H1 (cell line): ENCODE measurements around the gene KHDC4. TPM values are rescaled to one million over a fixed set of nuclear protein-coding genes. Genes with fewer than 3 reads are reported as not detected.
A peak's percentile ranks its signal among the peaks of the same experiment; 100 is the strongest.

ENCODE experiments used
- CTCF ChIA-PET: fragments of 300-600 bp; sonication (Branson Sonifier 250); formaldehyde crosslinking; loops from one replicate; lab custom pipeline; 2021; ENCODE audit not compliant: partially characterized antibody; lab: Charles Lee
- POLR2A ChIA-PET: fragments of 300-600 bp; sonication (Branson Sonifier 250); formaldehyde crosslinking; loops from one replicate; lab custom pipeline; 2021; ENCODE audit warnings: inconsistent platforms; ENCODE audit not compliant: partially characterized antibody; lab: Charles Lee
- DNase-seq, 2 experiments: peaks; one replicate each; pipeline versions ENCODE4 v3.0.0 to v3.0.0-alpha.2; 2010 to 2022; ENCODE audit warnings: low spot score in 2 of 2, low read depth in 1 of 2, mixed read lengths in 1 of 2
- FAIRE-seq: peaks from 2 replicates; lab custom pipeline; 2011; peaks lifted over from hg19 to GRCh38; lab: Jason Lieb, UNC
- H2AFZ ChIP-seq: 2 replicates; pipeline ENCODE4 v1.8.1; 2012; ENCODE audit warnings: low read length, inconsistent platforms
- H2AK5ac ChIP-seq: 2 replicates; pipeline ENCODE4 v1.6.1; 2013; ENCODE audit warnings: low read depth, low read length
- H2BK120ac ChIP-seq: replicated peaks from 2 replicates; pipeline ENCODE3; 2013; ENCODE audit warnings: low read depth, low read length, inconsistent platforms
- H2BK12ac ChIP-seq: 2 replicates; pipeline ENCODE4 v1.6.1; 2013; ENCODE audit warnings: low read depth, low read length
- H2BK15ac ChIP-seq: 2 replicates; pipeline ENCODE4 v1.6.1; 2013; ENCODE audit warnings: low read length
- H2BK20ac ChIP-seq: 2 replicates; pipeline ENCODE4 v1.6.1; 2013; ENCODE audit warnings: low read length
- H2BK5ac ChIP-seq: 2 replicates; pipeline ENCODE4 v1.6.1; 2013; ENCODE audit warnings: low read depth, low read length
- H3K14ac ChIP-seq: 2 replicates; pipeline ENCODE4 v1.6.1; 2013; ENCODE audit warnings: inconsistent platforms; ENCODE audit not compliant: insufficient read length
- H3K18ac ChIP-seq: 2 replicates; pipeline ENCODE4 v1.6.1; 2013; ENCODE audit warnings: low read length; ENCODE audit errors: extremely low read depth
- H3K23ac ChIP-seq: 2 replicates; pipeline ENCODE4 v1.6.1; 2013; ENCODE audit warnings: inconsistent platforms; ENCODE audit not compliant: insufficient read length
- H3K23me2 ChIP-seq: 2 replicates; pipeline ENCODE4 v1.6.1; 2013; ENCODE audit warnings: low read depth, low read length
- H3K27ac ChIP-seq: 2 replicates; pipeline ENCODE4 v1.6.1; 2011; ENCODE audit warnings: low read depth, low read length, inconsistent platforms
- H3K27me3 ChIP-seq, 4 experiments: replicated peaks in 1 of 4; 1 replicate in 1 of 4; 2 replicates in 3 of 4; pipeline versions ENCODE4 v1.6.1 to v1.8.1; 2011 to 2013; ENCODE audit warnings: low read length in 3 of 4, mild to moderate bottlenecking in 3 of 4, inconsistent platforms in 2 of 4, mixed read lengths in 2 of 4, moderate library complexity in 1 of 4; ENCODE audit not compliant: control insufficient read depth in 3 of 4, insufficient read depth in 3 of 4; ENCODE audit errors: extremely low read depth in 1 of 4
- H3K36me3 ChIP-seq, 4 experiments: 2 replicates each; pipeline versions ENCODE4 v1.6.1 to v1.8.1; 2011 to 2013; ENCODE audit warnings: mild to moderate bottlenecking in 4 of 4, low read length in 3 of 4, moderate library complexity in 2 of 4, control low read depth in 1 of 4, inconsistent platforms in 1 of 4; ENCODE audit not compliant: insufficient read depth in 4 of 4, control insufficient read depth in 2 of 4
- H3K4ac ChIP-seq: replicated peaks from 2 replicates; pipeline ENCODE3; 2013; ENCODE audit warnings: low read length, low read depth, mixed read lengths, inconsistent platforms; ENCODE audit not compliant: insufficient read length
- H3K4me1 ChIP-seq, 4 experiments: replicated peaks in 1 of 4; 1 replicate in 1 of 4; 2 replicates in 3 of 4; pipeline versions ENCODE4 v1.6.1 to v1.8.1; 2011 to 2013; ENCODE audit warnings: low read length in 3 of 4, inconsistent platforms in 2 of 4, mixed read lengths in 1 of 4; ENCODE audit not compliant: insufficient read depth in 4 of 4, control insufficient read depth in 3 of 4
- H3K4me2 ChIP-seq, 2 experiments: 2 replicates each; pipeline versions ENCODE4 v1.6.1 to v1.8.1; 2011 to 2013; ENCODE audit warnings: low read depth in 2 of 2, low read length in 2 of 2, control low read depth in 1 of 2, inconsistent platforms in 1 of 2, mild to moderate bottlenecking in 1 of 2; ENCODE audit not compliant: insufficient read depth in 1 of 2
- H3K4me3 ChIP-seq, 4 experiments: fragments of 200-600, 300-600 bp in 1 of 4; sonication (generic), shearing (Covaris generic), sonication (Bioruptor Twin) in 1 of 4; 2 replicates each; pipeline versions ENCODE4 v1.5.1 to v1.8.1; 2011 to 2016; ENCODE audit warnings: low read length in 4 of 4, low read depth in 3 of 4, control low read depth in 2 of 4, inconsistent platforms in 2 of 4, mild to moderate bottlenecking in 2 of 4, mixed read lengths in 1 of 4, moderate library complexity in 1 of 4; ENCODE audit not compliant: insufficient read depth in 2 of 4; ENCODE audit errors: extremely low read depth in 1 of 4
- H3K56ac ChIP-seq: replicated peaks from 2 replicates; pipeline ENCODE3; 2013; ENCODE audit warnings: low read depth, mild to moderate bottlenecking, mixed read lengths, low read length, inconsistent platforms; ENCODE audit not compliant: insufficient read length
- H3K79me1 ChIP-seq: 2 replicates; pipeline ENCODE4 v1.6.1; 2013; ENCODE audit warnings: low read depth, low read length, control low read depth
- H3K79me2 ChIP-seq, 2 experiments: 2 replicates each; pipeline versions ENCODE4 v1.6.1 to v1.8.1; 2012 to 2013; ENCODE audit warnings: low read length in 2 of 2, mild to moderate bottlenecking in 2 of 2, inconsistent platforms in 1 of 2; ENCODE audit not compliant: insufficient read depth in 2 of 2, control insufficient read depth in 1 of 2
- H3K9ac ChIP-seq, 4 experiments: replicated peaks in 1 of 4; 1 replicate in 1 of 4; 2 replicates in 3 of 4; pipeline versions ENCODE4 v1.6.1 to v1.8.1; 2011 to 2013; ENCODE audit warnings: low read depth in 3 of 4, low read length in 3 of 4, control low read depth in 2 of 4, mild to moderate bottlenecking in 2 of 4, moderate library complexity in 2 of 4, inconsistent platforms in 1 of 4; ENCODE audit errors: extremely low read depth in 1 of 4
- H3K9me3 ChIP-seq, 2 experiments: 2 replicates each; pipeline versions ENCODE4 v1.6.1 to v1.8.1; 2012 to 2013; ENCODE audit warnings: mild to moderate bottlenecking in 2 of 2, moderate library complexity in 2 of 2, control low read depth in 1 of 2, inconsistent platforms in 1 of 2, low read depth in 1 of 2, low read length in 1 of 2, mixed read lengths in 1 of 2; ENCODE audit not compliant: insufficient read depth in 2 of 2
- H4K20me1 ChIP-seq, 2 experiments: replicated peaks in 1 of 2; 2 replicates each; pipeline versions ENCODE3 to v1.8.1; 2011 to 2013; ENCODE audit warnings: inconsistent platforms in 2 of 2, low read length in 2 of 2, mild to moderate bottlenecking in 1 of 2; ENCODE audit not compliant: insufficient read depth in 2 of 2, control insufficient read depth in 1 of 2
- H4K5ac ChIP-seq: 2 replicates; pipeline ENCODE4 v1.6.1; 2013; ENCODE audit warnings: low read length, low read depth, mixed read lengths, inconsistent platforms; ENCODE audit not compliant: insufficient read length
- H4K8ac ChIP-seq: 2 replicates; pipeline ENCODE4 v1.8.0; 2013; ENCODE audit warnings: mild to moderate bottlenecking, moderate library complexity, low read length, inconsistent platforms; ENCODE audit not compliant: insufficient read depth; ENCODE audit errors: extremely low read depth
- H4K91ac ChIP-seq: replicated peaks from 2 replicates; pipeline ENCODE3; 2013; ENCODE audit warnings: low read length, mixed read lengths, inconsistent platforms; ENCODE audit not compliant: insufficient read length
- CREB1 ChIP-seq: IDR thresholded peaks from 2 replicates; pipeline ENCODE4 v1.6.1; 2012; ENCODE audit warnings: inconsistent platforms
- EZH2 ChIP-seq: fragments of 200-600 bp; sonication (generic); IDR thresholded peaks from 2 replicates; pipeline ENCODE4 v1.7.1; 2012; ENCODE audit warnings: low read depth, mild to moderate bottlenecking, moderate library complexity, low read length, inconsistent platforms; ENCODE audit not compliant: severe bottlenecking
- GABPA ChIP-seq: IDR thresholded peaks from 2 replicates; pipeline ENCODE4 v1.6.1; 2011; ENCODE audit warnings: mild to moderate bottlenecking, low read length, moderate library complexity, borderline replicate concordance; ENCODE audit not compliant: insufficient read depth
- HDAC6 ChIP-seq: IDR thresholded peaks from one replicate; pipeline ENCODE4 v1.7.1; 2012; ENCODE audit warnings: low read depth, mild to moderate bottlenecking, inconsistent platforms, low read length, moderate library complexity
- POLR2AphosphoS5 ChIP-seq: IDR thresholded peaks from 2 replicates; pipeline ENCODE4 v1.6.1; 2011; ENCODE audit warnings: low read depth, low read length
- RAD21 ChIP-seq, 2 experiments: IDR thresholded peaks in 1 of 2; conservative IDR thresholded peaks in 1 of 2; 2 replicates each; pipeline ENCODE4 v1.6.1; 2011; ENCODE audit warnings: low read depth in 2 of 2, low read length in 2 of 2, improper control_type of control experiment in 1 of 2, inconsistent platforms in 1 of 2, mild to moderate bottlenecking in 1 of 2, moderate library complexity in 1 of 2
- SAP30 ChIP-seq: fragments of 300-600 bp; sonication (generic); IDR thresholded peaks from 2 replicates; pipeline ENCODE4 v1.7.1; 2012; ENCODE audit warnings: low read length, moderate library complexity, mild to moderate bottlenecking, inconsistent platforms; ENCODE audit not compliant: insufficient read depth, insufficient replicate concordance
- TCF12 ChIP-seq: IDR thresholded peaks from 2 replicates; pipeline ENCODE4 v1.6.1; 2011; ENCODE audit warnings: low read depth, mild to moderate bottlenecking, low read length
- WGBS, 2 experiments: shearing (Covaris generic) in 1 of 2; methylation state at CpG; one replicate each; pipeline versions ENCODE4 v1.1.6 to v1.1.7; 2013 to 2015; ENCODE audit warnings: low lambda C conversion rate in 2 of 2, mixed read lengths in 2 of 2, inconsistent platforms in 1 of 2, low coverage in 1 of 2, missing lambda C conversion rate in 1 of 2; ENCODE audit not compliant: insufficient replicate concordance in 2 of 2, insufficient coverage in 1 of 2, insufficient read length in 1 of 2; ENCODE audit errors: extremely low coverage in 1 of 2, missing lambda C conversion rate in 1 of 2; 5-methylcytosine and 5-hydroxymethylcytosine counted together
- polyA plus RNA-seq, 7 experiments: library from polyadenylated mRNA; depleted of rRNA in 3 of 7; stranded (reverse) in 5 of 7; unstranded in 2 of 7; fragments of >200 nt in 5 of 7; fragments of 200-250 nt in 2 of 7; gene quantifications; 1 replicate in 5 of 7; 2 replicates in 1 of 7; 4 replicates in 1 of 7; pipeline versions ENCODE4 v1.2.1 to v1.2.3, GENCODE V29; 2011 to 2013; ENCODE audit warnings: missing spikeins in 2 of 7, mixed read lengths in 2 of 7
- total RNA-seq: library from RNA; stranded (reverse); fragmentation: NEBNext Ultra II Directional; extraction: Animal tissue kit (Norgen Biotek cat#: 25700); gene quantifications from 2 replicates; pipeline ENCODE4 v1.2.1, GENCODE V29; 2021
- TF ChIP-seq, protein P1 (sequence below), 3 experiments: IDR thresholded peaks; 1 replicate in 2 of 3; 2 replicates in 1 of 3; pipeline versions ENCODE4 v1.5.1 to v1.6.1; 2011; ENCODE audit warnings: low read length in 3 of 3, mild to moderate bottlenecking in 3 of 3, inconsistent platforms in 2 of 3, low read depth in 1 of 3, moderate library complexity in 1 of 3; ENCODE audit not compliant: insufficient read depth in 1 of 3; ENCODE audit errors: control extremely low read depth in 1 of 3

The KHDC4 gene
- total and polyA plus RNA-seq, 2 of the 8 experiments (the other 6 are each of a cell fraction or from before 2014, with no cell fraction given), result 56.6 to 81.1 TPM

- H3K79me2 ChIP-seq, result no peaks in the 10 kb centered on the region
- no peaks in the 10 kb centered on the region for H3K27me3 ChIP-seq
- no peaks in the 10 kb centered on the region for H3K79me1 ChIP-seq
- no peak overlapping the region for H4K8ac ChIP-seq
- FAIRE-seq, result no peak
- ChIA-PET CTCF (interaction anchor here (1.3 to 5.1 kb wide), 9 partner anchors 10 to 119 kb away, joined by 3 to 41 read pairs (median 6); partner anchors contain the start of genes ARHGEF2 and KHDC4), POLR2A (interaction anchor here (1.0 to 5.0 kb wide), 9 partner anchors 9 to 90 kb away, joined by 3 to 71 read pairs (median 7); partner anchors contain the start of genes ARHGEF2, GON4L and KHDC4)
- no peak for TF ChIP-seq RAD21 (IDR thresholded peaks at IDR 0.05 in 1 of 2, conservative IDR thresholded peaks at IDR 0.05 in 1 of 2; ENCODE audit: low read depth in 2 of 2, low read length in 2 of 2)
- no peak for TF ChIP-seq GABPA
- TF ChIP-seq EZH2, result no peak
- TF ChIP-seq, protein P1, sequence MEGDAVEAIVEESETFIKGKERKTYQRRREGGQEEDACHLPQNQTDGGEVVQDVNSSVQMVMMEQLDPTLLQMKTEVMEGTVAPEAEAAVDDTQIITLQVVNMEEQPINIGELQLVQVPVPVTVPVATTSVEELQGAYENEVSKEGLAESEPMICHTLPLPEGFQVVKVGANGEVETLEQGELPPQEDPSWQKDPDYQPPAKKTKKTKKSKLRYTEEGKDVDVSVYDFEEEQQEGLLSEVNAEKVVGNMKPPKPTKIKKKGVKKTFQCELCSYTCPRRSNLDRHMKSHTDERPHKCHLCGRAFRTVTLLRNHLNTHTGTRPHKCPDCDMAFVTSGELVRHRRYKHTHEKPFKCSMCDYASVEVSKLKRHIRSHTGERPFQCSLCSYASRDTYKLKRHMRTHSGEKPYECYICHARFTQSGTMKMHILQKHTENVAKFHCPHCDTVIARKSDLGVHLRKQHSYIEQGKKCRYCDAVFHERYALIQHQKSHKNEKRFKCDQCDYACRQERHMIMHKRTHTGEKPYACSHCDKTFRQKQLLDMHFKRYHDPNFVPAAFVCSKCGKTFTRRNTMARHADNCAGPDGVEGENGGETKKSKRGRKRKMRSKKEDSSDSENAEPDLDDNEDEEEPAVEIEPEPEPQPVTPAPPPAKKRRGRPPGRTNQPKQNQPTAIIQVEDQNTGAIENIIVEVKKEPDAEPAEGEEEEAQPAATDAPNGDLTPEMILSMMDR (IDR thresholded peaks at IDR 0.05; ENCODE audit: control extremely low read depth in 1 of 3, insufficient read depth in 1 of 3, low read depth in 1 of 3, low read length in 3 of 3), result no peak
- no peak for TF ChIP-seq TCF12
- TF ChIP-seq POLR2AphosphoS5, result no peak
- no peak for TF ChIP-seq CREB1
- no peak for TF ChIP-seq SAP30
- TF ChIP-seq HDAC6, result no peak
- no peak overlapping the region for H2BK5ac ChIP-seq
- peaks cover 19 to 52% (median 32%) of the 10 kb centered on the region in 4 experiments for H3K36me3 ChIP-seq
- H3K23me2 ChIP-seq, result no peaks in the 10 kb centered on the region
- H3K4ac ChIP-seq, result no peak overlapping the region
- no peak overlapping the region for H3K14ac ChIP-seq
- peaks cover 0 to 8% (median 4%) of the 10 kb centered on the region in 4 experiments; a peak in 4 of 7 replicates for H3K4me1 ChIP-seq
- WGBS, 2 experiments, result 95% methylated on average over 8 of the region's 8 CpGs; no CpG with 5 or more reads in 1 of the 2 experiments
- no peak for DNase-seq
- no peak overlapping the region for H3K4me3 ChIP-seq
- no peak overlapping the region for H2BK20ac ChIP-seq
- H3K27ac ChIP-seq, result no peak overlapping the region
- H3K56ac ChIP-seq, result no peak overlapping the region
- no peak overlapping the region for H3K23ac ChIP-seq
- no peak overlapping the region for H4K5ac ChIP-seq
- peaks cover 0 to 2% of the 10 kb centered on the region in 2 experiments for H4K20me1 ChIP-seq
- H2BK15ac ChIP-seq, result no peak overlapping the region
- no peak overlapping the region for H2AFZ ChIP-seq
- H3K9ac ChIP-seq, result no peak overlapping the region
- H2BK12ac ChIP-seq, result no peak overlapping the region
- 0 out of 4 replicates have a peak overlapping the region, but pooled peaks of 1 of the 2 experiments have one; percentile 17 for H3K4me2 ChIP-seq
- no peak overlapping the region for H2BK120ac ChIP-seq
- H2AK5ac ChIP-seq, result no peak overlapping the region
- H3K9me3 ChIP-seq, result no peaks in the 10 kb centered on the region
- no peak overlapping the region for H4K91ac ChIP-seq
- H3K18ac ChIP-seq, result no peak overlapping the region
Measured at GRCh38 chr1:155946633-155947219, 12.5 kb upstream of the KHDC4 start.
